CD4-positive, alpha-beta T cell treated with Interleukin-4 for 4 hours (primary cell): ENCODE data around the gene IZUMO4.
"Not testable (repeated sequence)": the region's sequence is repeated elsewhere in the genome, so short reads cannot be mapped to it uniquely, and the experiment has no call there.

Source experiments
- DNase-seq: peaks from one replicate; pipeline ENCODE4 v3.0.0-alpha.2; 2020

Gene IZUMO4

DNA sequence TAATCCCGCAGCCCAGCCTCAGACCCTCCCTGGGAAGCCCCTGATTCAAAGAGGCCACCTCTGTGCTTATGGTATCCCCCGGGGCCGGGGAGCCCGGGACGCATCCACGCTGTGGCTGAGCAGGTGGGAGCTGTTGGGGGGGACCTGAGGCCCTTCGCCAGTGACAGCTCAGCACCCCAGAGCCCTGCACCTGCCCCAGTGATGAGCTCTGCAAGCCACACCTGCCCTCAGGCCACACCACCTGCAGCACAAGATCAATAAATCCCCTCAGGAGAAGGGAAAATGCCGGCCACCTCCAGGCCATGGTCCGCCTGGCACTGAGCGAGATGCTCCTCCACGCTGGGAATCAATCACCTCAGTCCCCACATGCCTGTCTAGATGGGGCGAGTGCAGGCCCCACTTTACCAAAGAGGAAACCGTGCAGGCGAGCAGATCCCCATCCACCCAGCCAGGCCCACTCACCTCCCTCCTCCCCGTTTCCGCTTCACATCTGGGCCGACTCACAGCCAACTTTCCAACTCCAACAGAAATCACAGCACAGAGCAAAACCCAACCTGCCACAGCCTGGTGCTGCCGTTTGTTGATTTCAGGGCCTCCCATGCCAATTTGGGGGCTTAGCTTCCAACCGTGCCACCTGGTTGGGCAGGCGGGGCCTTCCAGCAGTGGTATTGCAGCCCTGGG is 13.4 kb upstream of the IZUMO4 start:
- peak; percentile 77 for DNase-seq

GRCh38 chr19:2084993-2085720 is 11.6 kb upstream of the IZUMO4 start:
- DNase-seq: peak; percentile 97

DNA sequence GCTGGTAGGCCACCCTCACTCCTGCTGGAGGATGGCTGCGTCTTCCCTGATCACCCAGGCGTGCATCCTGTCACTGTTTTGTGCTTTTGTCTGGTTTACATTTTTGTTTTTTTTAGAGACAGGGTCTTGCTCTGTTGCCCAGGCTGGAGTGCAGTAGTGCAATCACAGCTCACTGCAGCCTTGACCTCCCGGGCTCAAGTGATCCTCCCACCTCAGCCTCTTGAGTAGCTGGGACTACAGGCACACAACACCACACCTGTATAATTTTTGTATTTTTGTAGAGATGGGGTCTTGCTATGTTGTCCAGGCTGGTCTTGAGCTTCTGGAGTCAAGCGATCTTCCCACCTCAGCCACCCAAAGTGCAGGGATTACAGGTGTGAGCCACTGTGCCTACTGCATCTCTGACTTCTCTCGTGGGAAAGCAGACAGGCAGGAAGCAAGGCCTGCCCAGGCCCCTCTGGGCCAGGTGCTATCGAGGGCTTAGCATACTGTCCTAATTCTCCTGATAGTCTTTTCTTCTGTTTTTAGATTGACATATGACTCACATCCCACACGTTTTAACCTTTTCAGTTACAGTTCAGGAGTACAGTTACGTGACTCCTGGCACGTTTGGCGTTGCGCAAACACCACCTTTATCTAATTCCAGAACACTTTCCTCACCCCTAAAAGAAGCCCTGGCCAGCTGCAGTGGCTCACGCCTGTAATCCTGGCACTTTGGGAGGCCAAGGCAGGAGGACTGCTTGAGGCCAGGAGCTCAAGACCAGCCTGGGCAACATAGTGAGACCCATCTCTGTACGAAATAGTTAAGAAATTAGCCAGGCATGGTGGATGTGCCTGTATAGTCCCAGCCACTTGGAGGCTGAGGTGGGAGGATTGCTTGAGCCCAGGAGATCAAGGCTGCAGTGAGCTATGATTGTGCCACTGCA is 9.8 kb upstream of the IZUMO4 start:
- peak; percentile 22 for DNase-seq

- DNase-seq: peak; percentile 40
These were observed 9.1 kb upstream of the IZUMO4 start for GRCh38 chr19:2087621-2088100.

- DNase-seq: no peak
These were observed 7.6 kb upstream of the IZUMO4 start for GRCh38 chr19:2089001-2089711.

- no peak for DNase-seq
These were observed 7.0 kb upstream of the IZUMO4 start for GRCh38 chr19:2089727-2090053.

- DNase-seq: not testable (repeated sequence)
These were observed 4.7 kb upstream of the IZUMO4 start for GRCh38 chr19:2091926-2092525.

DNA sequence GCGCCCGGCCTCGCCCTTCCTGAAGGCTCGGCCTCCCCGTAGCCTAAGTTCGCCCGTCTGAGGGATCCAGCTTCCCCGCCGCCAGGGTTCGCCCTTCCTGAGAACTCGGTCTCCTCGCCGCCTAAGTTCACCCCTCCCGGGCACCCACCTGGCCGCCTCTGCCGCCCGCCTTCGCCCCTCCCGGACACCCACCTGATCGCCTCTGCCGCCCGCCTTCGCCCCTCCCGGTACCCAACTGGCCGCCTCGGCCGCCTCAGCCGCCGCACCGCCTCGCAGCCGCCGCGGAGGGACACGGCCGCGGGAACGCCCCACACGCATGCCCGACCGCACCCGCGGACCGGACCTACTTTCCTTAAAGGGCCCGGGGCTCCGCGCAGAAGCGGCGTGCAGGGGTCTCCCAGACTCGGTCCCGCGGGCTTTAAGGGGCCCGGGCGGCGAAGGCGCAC is 658 bp upstream of the IZUMO4 start, which contains the start of gene MOB3A:
MOB3A (minus strand) TSS at position 293 of the 446 bp plus-strand sequence. CDS start 17,766 bp downstream, outside the sequence.
- peak; percentile 87 for DNase-seq

- peak; percentile 57 for DNase-seq
These were observed 629 bp downstream of the IZUMO4 start for GRCh38 chr19:2097203-2097885.

- DNase-seq: no peak
These were observed 1.2 kb downstream of the IZUMO4 start for GRCh38 chr19:2097886-2098327.

GRCh38 chr19:2099054-2099501 is 2.4 kb downstream of the IZUMO4 start:
- DNase-seq: no peak

DNA sequence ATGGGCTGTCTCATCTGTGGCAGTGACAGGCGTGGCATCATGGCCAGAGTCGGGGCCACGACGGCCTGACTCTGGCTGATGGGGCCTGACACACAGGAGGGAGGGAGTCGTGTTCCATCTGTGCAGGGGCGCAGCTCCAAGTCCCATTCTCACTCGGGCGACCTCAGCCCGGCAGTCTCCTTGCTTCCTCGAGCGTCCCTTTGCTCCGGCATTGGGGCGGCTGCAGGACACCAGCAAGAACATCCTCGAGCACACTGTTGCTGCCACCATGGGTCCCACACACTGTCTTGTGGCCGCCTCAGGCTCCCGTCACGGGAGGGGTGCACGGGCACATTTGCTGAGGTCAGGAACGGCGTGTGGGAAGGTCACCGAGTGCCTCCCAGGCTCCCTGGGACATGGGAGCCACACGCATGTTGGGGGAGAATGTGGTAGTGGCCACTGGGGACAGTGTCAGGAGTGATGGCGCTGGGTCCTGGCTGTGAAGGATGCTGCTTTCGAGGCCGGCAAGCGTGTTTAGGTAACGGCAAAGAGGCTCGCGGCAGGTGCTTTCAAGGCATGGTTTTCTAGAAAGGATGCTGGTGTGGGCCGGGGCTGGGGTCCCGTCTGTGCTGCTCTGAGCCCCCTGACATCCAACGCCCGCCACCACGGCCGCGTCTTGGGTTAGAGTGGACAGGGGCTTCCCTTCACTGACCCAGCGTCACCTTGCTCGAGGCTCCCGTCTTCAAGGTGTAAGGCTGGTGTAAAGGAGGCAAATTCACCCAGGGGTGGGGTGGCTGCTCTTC is 3.4 kb downstream of the IZUMO4 start:
- DNase-seq: no peak

- DNase-seq: no peak
These were observed 4.0 kb downstream of the IZUMO4 start for GRCh38 chr19:2100719-2101061.

DNA sequence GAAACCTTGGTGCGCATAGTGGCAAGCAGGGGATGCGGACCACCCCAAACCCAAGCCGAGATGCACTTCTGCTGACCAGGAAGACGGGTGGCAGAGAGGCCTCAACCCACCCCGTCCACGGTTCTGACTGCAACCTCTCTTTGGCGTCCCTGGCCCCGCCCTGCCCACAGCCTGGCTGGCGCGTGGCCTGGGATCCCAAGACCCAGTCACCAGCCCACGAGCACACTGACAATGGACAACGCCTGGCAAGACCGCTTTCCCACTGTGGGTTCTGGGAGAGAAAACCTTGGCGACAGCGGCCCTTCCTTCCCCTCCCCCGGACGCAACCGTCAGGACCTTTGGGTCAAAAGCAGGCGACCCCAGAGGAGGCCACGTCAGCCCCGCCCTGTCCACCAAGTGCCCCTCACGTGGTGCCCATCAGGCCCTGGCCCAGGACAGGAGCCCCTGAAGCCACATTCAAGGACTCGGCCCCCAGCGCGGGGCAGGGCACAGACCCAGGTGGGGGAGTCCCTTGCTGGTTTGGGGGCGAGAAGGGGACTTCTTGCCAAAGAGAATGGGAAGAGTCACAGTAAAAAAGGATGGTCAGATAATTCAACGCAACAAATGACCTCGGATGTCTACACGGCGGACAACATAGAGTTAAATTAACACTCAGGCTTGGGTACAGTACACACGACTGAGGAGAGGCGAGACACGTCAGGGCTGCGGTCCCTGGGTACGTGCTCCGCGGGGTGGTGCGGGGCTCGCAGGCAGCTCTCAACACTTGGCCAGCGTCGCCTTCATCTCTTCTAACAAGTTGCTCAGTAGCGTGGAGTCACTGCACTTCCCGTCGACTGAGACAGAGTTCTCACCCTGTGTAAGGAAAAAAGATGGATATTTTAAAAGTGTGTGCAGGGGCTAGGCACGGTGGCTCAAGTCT is 5.0 kb downstream of the IZUMO4 start:
- no peak for DNase-seq

DNA sequence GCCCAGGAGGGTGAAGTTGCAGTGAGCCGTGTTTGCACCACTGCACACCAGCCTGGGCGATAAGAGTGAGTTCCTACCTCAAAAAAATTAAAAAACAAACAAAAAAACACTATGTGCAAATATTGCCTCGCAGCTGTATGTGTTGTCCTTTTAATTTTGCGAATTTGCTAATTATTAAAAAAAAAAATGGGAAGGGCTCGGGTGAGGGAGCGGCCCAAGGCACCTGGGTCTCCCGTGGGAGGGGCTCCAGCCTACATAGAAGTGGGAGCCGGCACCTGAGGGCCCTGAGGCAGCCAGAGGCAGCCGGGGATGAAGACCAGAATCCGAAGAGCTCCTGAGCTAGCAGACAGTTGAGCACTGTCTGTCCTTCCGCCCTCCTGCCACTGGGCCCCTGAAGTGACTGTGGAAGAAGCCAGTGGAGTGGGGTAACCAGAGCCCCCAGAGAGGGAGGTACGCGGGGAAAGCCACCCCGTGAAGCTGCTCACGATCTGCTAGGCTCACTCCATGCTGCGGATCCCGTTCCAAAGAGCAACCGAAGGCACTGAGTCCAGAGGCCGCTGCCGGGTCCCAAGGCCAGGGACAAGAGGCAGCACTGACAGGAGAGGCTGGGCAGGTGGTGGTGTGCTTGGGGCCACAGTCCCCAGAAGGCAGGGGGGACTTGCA is 6.5 kb downstream of the IZUMO4 start:
- no peak for DNase-seq

DNA sequence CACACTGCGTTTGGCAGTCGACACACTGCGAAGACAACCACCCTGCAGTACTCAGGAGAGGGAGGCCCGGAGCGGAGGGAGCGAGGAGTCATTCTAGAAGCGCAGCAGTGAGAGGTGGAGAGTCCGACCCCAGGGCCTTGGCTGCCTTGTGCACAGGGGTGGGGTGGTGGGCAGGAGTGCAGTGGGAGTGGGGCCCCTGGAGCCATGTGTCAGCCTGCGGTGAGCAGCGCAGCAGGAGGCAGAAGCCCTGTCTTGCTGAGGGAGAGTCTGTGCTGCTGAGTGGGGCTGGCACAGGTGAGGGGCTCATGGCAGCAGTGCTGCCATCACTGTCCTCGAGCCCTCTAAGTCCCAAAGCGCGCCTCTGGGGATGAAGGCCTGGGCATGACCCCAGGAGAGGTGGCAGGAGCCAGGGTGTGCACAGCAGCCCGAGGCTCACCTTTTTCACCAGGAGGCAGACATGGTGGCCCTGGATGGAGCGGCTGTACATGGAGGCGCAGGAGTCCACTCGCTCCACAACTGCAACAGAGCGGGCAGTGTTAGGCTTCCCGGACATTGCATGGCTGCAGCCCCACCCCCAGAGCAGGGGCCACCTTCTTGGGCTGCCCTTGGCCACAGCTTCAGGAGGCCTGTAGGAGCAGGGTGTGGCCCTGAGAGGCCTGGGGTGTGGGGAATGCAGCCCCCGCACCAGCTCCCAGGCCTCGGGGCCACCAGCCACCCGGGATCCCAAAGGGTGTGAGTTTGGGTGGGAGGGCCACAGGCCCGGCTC is 11.7 kb downstream of the IZUMO4 start:
- DNase-seq: no peak

- no peak for DNase-seq
These were observed 12.5 kb downstream of the IZUMO4 start for GRCh38 chr19:2109046-2109864.
